ENCODE results near the gene SLC35E3.
"Not testable (repeated sequence)": the region's sequence is repeated elsewhere in the genome, so short reads cannot be mapped to it uniquely, and the experiment has no call there.

The SLC35E3 gene

GRCh38 chr12:68813242-68813593 is 67.2 kb downstream of the SLC35E3 start:
- no peak for DNase-seq (ENCODE audit: low read depth)

DNA sequence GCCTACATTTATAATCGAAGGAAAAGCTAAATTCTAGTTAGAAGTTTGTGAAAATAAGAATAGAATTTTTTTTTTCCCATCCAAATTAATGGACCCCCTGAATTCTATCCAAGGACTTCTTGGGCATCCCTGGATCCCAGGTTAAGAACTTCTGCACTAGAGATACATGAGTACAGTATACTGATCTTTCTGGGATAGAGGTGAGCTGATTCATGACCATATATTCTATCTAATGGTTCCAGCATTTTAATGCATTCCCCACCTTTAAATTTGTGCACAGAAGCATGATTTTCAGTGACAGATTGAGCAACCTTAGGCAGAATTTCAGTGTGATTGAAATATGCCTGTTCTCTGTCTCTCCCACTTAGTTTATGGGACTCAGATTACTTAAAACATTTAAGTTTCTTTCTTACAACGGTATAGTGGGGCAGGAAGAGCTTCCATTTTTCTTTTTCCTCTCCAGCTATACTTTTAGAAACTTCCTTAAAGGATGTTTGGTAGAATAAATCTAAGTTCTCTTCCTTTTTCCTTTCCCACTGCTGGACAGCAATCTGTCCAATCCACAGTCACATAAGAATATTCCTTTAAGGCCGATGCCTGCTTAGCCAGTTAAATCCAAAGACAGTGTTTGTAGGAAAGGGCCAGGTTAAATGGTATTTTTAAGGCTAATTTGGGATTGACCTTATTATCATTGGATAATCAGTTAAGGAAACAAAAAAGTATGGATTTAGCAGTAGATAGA is 68.7 kb downstream of the SLC35E3 start:
- no peak for DNase-seq (ENCODE audit: low read depth)

- DNase-seq (ENCODE audit: low read depth): no peak
Measured at GRCh38 chr12:68815232-68815927, 69.4 kb downstream of the SLC35E3 start.

GRCh38 chr12:68815928-68816800 is 70.2 kb downstream of the SLC35E3 start:
- DNase-seq (ENCODE audit: low read depth): no peak

- DNase-seq (ENCODE audit: low read depth): not testable (repeated sequence)
Measured at GRCh38 chr12:68819481-68819880, 73.5 kb downstream of the SLC35E3 start.

DNA sequence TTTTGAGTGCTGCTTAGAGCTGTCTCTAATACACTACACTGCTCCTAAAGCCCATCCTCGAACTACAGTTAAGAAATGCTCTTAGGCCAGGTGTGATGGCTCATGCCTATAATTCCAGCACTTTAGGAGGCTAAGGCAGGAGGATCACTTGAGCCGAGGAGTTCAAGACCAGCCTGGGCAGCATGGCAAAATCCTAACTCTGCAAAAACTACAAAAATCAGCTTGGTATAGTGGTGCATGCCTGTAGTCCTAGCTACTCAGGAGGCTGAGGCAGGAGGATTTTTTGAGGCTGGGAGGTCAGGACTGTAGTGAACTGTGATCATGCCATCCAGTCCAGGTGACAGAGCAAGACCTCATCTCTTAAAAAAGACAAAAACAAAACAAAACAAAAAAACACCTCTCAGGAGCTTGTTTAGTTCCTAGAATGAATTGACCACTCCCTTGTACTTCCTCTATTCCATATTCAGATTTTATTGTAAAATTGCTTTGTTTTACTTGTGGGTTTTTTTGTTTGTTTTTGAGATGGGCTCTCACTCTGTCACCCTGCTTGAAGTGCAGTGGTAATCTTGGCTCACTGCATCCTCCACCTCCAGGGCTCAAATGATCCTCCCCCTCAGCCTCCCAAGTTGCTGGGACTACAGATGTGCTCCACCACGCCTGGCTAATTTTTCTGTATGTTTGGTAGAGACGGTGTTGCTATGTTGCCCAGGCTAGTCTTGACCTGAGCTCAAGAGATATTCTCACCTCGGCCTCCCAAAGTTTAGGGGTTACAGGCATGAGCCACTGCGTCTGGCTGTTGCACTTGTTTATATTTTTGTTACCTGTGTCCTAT is 75.6 kb downstream of the SLC35E3 start:
- DNase-seq (ENCODE audit: low read depth): no peak

DNA sequence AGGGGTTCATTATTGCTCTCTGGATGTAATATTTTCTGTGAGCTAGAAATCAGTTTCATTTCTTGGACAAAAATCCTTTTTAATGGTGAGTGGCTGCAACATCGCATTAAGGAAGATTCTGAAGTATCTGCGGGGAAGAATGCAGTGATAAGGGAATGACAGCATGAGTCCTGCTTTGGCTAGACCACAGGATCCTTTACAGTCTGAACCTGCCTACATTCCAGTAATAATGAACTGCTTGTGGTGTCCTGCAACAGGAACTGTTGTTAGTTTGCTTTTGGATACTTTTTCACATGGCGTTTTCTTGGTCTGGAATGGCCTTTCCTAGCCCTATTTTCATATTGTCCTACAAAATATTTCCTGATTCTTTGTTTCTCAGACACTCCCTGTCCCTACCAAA is 77.7 kb downstream of the SLC35E3 start:
- DNase-seq (ENCODE audit: low read depth): no peak

GRCh38 chr12:68824131-68824530 is 78.2 kb downstream of the SLC35E3 start:
- no peak for DNase-seq (ENCODE audit: low read depth)

DNA sequence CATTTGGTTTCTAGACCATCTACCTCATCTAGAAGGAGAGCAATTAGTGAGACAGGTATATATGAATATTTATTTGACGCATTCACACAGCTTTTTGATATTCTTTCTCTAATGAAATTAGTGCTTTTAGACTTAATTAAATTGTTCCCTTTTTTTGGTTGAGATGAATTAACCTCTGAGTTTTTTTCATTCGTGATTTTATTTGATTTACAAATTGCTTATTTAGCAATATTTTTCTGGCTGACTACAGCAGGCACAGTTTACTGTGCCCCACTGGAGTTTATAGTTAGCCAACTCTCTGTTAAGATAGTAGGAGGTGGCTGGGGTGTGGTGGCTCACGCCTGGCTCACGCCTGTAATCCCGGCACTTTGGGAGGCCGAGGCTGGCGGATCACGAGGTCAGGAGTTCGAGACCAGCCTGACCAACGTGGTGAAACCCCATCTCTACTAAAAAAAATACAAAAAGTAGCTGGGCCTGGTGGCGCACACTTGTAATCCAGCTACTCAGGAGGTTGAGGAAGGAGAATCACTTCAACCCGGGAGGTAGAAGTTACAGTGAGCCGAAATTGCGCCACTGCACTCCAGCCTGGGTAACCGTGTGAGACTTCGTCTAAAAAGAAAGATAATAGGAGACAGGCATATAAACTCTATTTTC is 78.7 kb downstream of the SLC35E3 start:
- no peak for DNase-seq (ENCODE audit: low read depth)

- DNase-seq (ENCODE audit: low read depth): no peak
Measured at GRCh38 chr12:68825569-68826217, 79.7 kb downstream of the SLC35E3 start.

DNA sequence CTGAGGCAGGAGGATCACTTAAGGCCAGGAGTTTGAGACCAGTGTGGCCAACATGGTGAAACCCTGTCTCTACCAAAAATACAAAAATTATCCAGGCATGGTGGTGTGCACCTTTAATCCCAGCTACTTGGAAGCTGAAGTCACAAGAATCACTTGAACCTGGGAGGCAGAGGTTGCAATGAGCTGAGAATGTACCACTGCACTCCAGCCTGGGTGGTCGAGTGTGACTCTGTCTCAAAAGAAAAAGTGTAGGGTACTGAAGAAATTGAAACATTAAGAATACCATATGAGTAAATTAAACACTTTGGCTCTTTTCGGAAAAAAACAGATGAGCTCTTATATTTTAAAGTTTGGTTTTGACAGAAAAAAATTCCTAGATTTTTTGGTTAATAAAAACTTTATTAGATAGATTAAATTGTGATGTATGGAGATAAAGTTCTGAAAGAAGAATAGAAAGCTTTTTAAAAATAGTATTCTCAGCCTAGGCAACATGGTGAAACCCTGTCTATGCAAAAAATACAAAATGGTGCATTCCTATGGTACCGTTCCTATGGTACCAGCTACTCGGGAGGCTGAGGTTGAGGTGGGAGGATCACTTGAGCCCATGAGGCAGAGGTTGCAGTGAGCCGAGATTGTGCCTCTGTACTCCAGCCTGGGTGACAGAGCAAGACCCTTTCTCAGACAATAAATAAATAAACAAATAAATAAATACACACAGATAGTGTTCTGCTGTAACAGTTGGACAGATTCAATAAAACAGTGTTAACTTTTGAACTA is 82.1 kb downstream of the SLC35E3 start:
- no peak for DNase-seq (ENCODE audit: low read depth)

GRCh38 chr12:68828672-68829068 is 82.7 kb downstream of the SLC35E3 start:
- DNase-seq (ENCODE audit: low read depth): no peak

Data from stromal cell of bone marrow (primary cell).